Activated T-helper 1 cell treated with anti-CD3 and anti-CD28 coated beads, Interleukin-2, amount 50 U/mL, for 16 hours (primary cell): ENCODE data around the gene JAKMIP1.

ENCODE experiments used
- DNase-seq, 2 donors: peaks; one replicate each; pipeline ENCODE4 v3.0.0-alpha.2; 2020; ENCODE audit warnings: low read depth in 1 of 2, low spot score in 1 of 2

Gene JAKMIP1

GRCh38 chr4:6200011-6200921 is at the start of gene JAKMIP1:
Gene JAKMIP1, minus strand, starts transcription at chr4:6200549. Its CDS starts 87,699 bp downstream, at chr4:6112850.
- DNase-seq, result peak; percentile 72 to 83

- DNase-seq, result no peak
These were observed 48.0 kb upstream of the JAKMIP1 start for GRCh38 chr4:6248394-6248793.

DNA sequence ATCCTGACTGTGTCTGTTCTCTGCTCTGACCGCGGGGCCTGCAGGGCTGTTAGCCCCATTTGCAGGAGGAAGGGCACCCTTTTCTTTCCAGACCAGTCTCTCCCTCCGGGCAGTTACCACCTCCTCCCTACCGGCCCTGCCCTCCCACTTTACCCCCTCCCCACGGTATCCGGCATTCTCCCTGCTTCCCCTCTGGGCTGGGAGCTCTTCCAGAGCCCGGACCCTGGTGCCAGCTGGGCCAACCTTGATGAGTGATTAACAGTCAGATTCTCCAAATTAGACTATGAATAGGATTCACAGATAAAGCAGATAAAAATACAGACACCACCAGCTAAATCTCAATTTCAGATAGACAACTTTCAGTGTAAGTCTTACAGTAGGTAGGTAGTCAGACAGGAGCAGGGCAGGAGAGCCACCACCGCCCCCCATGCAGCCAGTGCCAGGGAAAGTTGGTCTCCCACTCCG is 45.9 kb upstream of the JAKMIP1 start:
- DNase-seq, result no peak

GRCh38 chr4:6245246-6246169 is 45.2 kb upstream of the JAKMIP1 start:
- DNase-seq, result no peak

- DNase-seq, result no peak
These were observed 42.1 kb upstream of the JAKMIP1 start for GRCh38 chr4:6242271-6243029.

DNA sequence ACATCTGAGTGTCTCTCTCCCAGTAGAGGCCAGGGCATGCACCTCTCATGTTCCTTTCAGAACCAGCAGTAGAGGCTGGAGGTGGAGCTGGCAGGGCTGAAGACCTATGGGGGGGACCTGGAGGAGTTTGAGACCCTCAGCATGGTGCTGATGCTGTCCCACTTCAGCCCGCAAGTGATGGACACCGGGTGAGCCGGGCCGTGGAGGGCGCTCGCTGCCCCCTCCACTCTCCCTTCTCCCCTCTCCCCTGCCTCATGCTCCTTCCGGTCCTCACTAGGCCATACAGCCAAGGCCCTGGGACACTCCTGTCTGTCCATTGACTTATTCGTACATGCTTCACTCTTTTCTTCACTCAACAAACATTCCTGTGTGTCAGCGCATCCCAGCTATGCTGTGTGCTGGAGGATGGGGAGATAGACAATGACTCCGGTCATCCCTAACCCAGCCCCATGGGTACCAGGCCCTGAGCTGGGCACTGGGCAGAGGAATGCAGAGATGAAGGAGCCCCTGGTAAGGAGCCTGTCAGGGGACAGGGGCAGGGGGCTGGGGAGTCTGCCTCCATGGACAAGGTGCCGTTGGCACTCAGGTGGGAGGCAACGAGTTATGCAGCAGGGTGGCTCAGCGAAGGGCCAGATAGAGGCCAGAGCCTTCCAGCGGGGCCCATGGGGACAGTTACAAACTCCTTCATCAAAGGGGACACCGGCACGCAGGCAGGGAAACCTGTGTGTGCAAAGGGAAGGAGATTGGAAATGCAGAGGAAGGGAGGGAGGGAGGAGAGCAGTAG is 40.9 kb upstream of the JAKMIP1 start:
- DNase-seq, result no peak

- no peak for DNase-seq
These were observed 39.6 kb upstream of the JAKMIP1 start for GRCh38 chr4:6239968-6240367.

DNA sequence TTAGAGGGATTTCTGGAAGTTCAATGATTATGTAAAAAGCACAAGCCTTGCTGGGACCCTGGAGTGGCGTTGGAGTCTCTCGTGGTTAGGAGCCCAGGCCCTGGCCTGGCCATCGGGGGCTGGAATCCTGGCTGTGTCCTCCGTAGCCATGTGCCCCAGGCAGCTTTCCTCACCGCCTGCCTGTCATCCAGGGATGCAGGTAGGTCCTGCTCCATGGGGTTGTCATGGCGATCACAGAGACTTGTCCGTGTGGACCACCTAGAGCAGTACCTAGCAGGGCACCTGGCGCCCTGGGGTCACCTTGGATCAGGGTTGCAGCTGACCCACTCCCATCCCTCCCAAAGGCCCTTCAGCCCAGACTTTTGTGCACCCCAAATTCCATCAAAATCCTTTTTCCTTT is 39.1 kb upstream of the JAKMIP1 start:
- no peak for DNase-seq

- DNase-seq, result no peak
These were observed 36.6 kb upstream of the JAKMIP1 start for GRCh38 chr4:6236816-6237390.

GRCh38 chr4:6235901-6236640 is 35.7 kb upstream of the JAKMIP1 start:
- DNase-seq, result no peak

DNA sequence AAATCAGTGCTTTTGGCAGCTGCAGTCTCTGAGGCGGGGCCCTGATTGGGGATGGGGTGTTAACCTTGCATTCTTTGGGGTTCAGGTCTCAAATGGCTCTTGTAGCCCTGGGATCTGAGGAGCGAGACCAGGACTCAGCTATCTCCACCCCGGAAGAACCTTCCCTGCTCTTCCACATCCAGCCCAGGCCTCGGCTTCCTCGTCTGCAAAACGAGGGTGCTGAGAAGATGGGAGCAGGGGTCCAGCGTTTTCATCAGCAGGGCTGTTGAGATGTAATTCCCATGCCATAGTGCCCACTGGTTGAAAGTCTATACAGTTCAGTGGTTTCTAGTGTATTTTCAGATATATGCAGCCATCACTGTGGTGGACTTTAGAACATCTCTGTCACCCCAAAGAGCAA is 34.7 kb upstream of the JAKMIP1 start:
- DNase-seq, result no peak

- no peak for DNase-seq
These were observed 33.6 kb upstream of the JAKMIP1 start for GRCh38 chr4:6233929-6234328.

DNA sequence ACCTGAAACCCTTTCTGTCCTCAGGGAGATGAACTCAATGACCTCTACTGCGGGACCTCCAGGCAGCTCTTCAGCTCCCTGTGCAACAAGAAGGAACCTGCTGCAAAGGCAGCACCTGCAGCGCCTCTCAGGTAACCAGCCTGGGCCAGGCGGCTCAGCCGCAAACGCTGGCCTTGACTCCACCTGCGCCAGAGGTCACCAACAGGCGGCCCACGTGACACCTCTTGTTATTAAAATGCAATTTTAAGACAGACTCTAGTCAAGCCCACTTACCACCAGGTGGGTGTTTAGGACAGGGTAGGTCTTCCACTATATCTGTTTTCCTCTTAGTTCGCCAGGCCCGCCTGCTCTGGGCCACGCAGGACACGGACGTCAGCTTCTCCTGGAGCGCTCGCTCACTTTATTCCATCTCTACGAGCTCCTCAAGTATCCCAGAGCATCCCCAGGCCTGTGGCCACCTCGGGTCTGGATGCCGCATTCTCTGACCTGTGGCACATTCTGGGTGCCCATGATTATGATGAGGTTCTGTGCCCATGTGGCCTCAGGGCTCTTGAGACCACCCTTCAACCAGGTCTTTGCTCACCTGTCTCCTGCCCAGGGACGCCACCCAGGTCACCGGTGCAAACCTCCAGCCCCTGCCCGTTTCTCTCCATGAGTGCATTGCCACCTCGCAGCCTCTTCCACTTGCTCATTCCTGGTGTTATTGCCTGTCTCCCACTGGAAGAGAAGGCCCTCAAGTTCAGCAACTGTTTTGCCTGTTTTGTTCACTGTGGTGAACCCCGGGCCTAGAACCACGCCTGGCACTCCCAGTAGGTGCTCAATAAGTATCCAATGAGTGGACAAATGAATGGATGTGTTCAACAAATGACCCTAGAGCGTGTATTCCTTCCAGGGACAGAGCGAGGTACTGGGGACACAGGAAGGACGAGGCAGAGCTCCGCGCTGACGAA is 32.8 kb upstream of the JAKMIP1 start:
- DNase-seq, result no peak

DNA sequence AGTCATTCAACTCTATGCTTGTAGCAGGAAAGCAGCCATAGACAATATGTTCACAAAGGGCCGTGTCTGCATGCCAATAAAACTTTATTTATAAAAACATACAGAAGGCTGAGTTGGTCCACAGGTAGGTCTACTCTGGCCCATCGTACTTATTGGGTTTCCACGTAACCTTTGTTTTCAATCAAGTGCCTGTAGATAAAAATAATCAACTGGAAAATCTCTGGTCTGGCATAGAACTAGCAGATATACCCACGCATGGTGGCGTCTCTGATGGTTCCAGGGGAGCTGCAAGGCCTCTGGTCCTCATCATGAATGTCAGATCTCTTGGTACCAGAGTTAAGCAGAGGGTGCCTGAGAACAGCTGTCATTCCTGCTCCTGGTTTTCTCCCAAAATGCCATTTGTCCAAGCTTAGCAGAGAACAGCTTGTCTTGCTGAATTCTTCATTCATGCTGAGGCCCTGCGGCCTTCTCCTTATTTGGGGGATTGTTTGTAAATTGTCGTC is 31.4 kb upstream of the JAKMIP1 start:
- no peak for DNase-seq

DNA sequence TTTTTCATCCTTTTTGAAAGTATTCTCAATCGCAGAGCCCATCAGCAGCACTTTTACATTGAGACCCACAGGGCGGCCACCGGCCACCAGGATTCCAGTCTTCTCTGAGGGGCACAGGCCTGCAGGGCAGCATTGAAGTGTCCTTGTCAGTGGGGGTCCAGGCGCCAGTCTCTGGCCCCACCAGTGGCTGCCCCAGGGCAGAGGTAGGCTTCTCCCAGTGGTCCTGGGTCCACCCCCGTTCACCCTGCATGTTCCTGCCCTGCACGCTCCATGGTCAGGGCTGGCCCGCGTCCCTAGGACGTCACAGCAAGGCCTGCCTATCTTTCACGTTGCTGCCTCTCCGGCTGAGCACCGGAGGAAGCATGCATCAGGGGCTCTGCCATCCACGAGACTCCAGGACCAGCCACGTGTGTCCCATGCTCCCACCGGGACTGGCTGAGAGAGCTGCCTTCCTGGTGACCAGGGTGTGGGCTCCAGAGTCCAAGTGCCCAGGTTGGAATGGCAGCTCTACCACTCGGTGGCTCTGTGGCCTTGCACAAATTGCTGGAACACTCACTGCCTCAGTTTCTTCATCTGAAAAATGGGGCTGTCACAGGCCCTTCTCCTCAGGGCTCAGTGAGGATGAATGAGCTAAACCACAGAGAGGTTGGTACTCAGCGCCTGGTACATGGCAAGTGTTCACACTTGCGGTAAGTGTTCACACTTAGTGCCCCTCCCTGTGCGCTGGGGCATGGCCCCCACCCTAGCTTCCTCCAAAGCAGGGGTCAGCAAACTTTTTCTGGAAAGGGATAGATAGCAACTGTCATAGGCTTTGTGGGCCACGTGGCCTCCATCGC is 30.7 kb upstream of the JAKMIP1 start:
- no peak for DNase-seq

GRCh38 chr4:6230502-6230785 is 30.1 kb upstream of the JAKMIP1 start:
- no peak for DNase-seq
